Stimulated activated naive CD8-positive, alpha-beta T cell treated with anti-CD3 and anti-CD28 coated beads, Interleukin-15, amount 100 ng/mL, for 72 hours (primary cell): Measurements from ENCODE around the gene PPFIBP2.

Source experiments
- ATAC-seq: fragments of 150-1000 bp; cut with Tn5 transposase; 2 replicates; pipeline ENCODE4 v1.10.0; 2021; ENCODE audit warnings: mild to moderate bottlenecking, moderate library complexity
- DNase-seq, 2 donors: peaks; one replicate each; pipeline ENCODE4 v3.0.0; 2021 to 2022
- H3K27ac Mint-ChIP-seq, 2 donors: one replicate each; pipeline ENCODE4 v1.8.0; 2022; ENCODE audit warnings: mild to moderate bottlenecking in 2 of 2, mixed read lengths in 2 of 2, moderate library complexity in 2 of 2
- H3K27me3 Mint-ChIP-seq: one replicate; pipeline ENCODE4 v1.8.0; 2022; ENCODE audit warnings: mixed read lengths
- H3K4me1 Mint-ChIP-seq: one replicate; pipeline ENCODE4 v1.8.0; 2022; ENCODE audit warnings: mild to moderate bottlenecking, mixed read lengths
- H3K4me3 Mint-ChIP-seq, 2 donors: one replicate each; pipeline ENCODE4 v1.8.0; 2022; ENCODE audit warnings: mild to moderate bottlenecking in 2 of 2, mixed read lengths in 2 of 2, moderate library complexity in 1 of 2
- H3K9me3 Mint-ChIP-seq, 2 donors: one replicate each; pipeline ENCODE4 v1.8.0; 2022; ENCODE audit warnings: mixed read lengths in 2 of 2

PPFIBP2 gene

DNA sequence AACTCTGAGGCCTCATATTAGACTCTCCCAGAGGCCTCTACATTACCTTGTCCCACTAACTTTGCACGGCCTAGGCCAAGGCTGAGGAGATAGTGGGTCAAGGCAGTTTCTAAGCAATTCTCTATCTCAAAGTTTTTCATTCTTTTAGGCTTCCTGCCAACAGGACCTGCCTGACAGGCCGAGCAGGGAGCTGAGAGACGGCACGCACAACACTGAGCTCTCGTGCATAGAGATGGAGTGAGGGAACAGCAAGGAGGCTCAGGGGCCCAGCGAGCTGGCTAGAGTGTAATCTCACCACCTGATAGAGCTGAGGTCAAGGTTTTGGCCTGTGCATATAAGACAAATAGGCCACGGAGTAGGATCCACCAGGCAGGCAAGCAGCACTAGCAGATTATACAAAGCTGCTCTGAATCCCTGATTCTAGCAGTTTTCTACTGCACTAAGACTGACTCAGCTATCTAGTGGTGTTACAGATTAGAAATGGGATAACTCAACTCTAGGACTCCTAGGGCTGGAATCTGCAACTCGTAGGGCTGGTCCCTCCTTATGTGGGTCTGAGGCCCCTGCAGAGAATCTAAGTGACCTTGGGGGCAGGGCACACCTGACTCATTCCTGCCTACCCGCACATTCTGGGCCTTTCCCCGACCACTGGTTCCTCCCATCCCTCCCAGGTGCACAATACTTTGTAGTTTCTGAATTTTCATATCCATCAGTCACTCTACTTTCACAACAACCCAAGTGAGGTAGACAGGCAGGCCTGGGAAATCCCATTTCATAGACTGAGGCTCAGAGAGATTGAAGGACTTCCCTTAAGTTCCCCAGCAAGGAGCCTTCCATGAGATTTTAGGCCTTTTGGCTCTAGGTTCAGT, 157.8 kb downstream of the PPFIBP2 start:
- Mint-ChIP-seq H3K4me1 (peaks cover 36% of the 10 kb centered on the region), H3K9me3 (no peaks in the 10 kb centered on the region), H3K27me3 (peaks cover 48% of the 10 kb centered on the region), H3K27ac (peak overlapping the region in 1 of 2 donors; percentile 85), H3K4me3 (peak overlapping the region; percentile 48 to 57)
- DNase-seq (peak in 1 of 2 donors; percentile 61), ATAC-seq (peak; percentile 81)

DNA sequence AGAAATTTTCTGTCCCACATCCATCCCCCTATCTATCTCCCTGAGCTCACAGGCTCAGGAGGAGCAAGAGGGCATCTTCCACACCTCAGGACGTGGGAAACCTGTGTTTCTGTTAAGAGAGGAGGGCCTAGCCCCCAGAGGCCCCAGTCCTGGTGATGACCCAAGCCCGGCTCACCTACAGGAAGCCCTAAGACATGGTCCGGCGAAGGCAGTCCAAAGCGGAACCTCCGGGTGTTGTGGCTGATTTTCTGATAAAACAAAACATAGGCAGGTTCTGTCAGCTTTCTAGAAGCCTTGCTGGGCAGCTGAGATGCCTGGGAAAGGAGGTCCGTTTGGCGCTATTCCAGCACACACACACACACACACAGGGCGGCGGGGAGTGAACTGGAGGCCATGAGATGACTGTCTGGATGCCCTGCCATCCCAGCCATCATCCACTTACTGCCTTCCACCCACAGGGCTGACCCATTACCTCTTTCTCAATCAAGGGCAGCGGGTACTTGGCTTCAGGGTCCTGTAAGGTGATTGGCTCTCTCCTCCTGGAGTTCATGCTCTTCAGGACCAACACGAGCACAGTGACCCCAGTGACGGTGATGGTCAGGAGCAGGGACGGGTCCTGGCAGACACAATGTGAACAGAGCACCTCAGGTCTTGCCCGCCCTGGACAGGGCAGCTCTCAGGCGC, 158.6 kb downstream of the PPFIBP2 start:
- Mint-ChIP-seq H3K4me3 (peak overlapping the region; percentile 68 to 75), H3K4me1 (peaks cover 36% of the 10 kb centered on the region), H3K27ac (peak overlapping the region; percentile 48 to 49), H3K9me3 (no peaks in the 10 kb centered on the region), H3K27me3 (peaks cover 55% of the 10 kb centered on the region)
- DNase-seq (no peak), ATAC-seq (peak; percentile 1)

DNA sequence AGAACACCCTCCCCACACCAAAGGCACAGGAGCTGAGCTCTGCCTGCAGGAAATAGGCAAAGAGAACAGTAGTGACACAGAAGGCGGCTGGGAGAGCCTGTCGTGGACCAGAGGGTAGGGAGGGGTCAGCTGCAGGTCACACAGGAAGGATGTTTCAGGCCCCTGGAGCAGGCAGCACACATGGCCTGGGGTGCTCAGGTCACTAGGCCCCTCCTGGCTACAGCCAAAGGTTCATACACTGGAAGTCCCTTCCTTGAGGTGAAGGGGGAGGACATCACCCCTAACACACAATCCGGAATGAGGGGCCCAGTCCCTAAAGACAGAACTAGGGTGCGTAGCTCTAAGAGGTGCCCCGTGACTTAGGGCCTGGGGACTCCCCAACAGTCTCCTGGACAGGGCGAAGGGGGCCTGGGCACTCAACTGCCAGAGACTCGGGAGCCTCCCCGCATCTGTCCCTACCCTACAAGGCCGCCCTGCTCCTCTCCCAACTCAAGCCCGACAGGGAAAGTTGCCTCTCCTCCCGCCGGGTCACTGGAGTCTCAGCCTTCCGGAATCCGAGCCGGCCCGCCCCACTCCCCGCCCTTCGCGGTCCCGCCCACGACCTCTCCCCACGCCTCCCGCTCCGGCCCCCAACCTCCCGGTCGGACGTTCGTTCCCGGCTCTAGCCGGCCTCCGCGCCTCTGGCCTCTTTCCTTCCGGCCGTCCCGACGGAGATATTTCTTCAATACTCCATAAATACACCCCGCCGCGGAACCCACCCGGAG, 159.3 kb downstream of the PPFIBP2 start, which contains the start of gene CYB5R2:
Gene CYB5R2 (minus strand): TSS at position 541 of the 764 bp plus-strand sequence. CDS start 675 bp downstream, outside the sequence.
- H3K4me1 Mint-ChIP-seq = peaks cover 36% of the 10 kb centered on the region
- H3K27me3 Mint-ChIP-seq = peaks cover 62% of the 10 kb centered on the region
- DNase-seq (no peak), ATAC-seq (peak; percentile 24)
- H3K27ac Mint-ChIP-seq = peak within 1 kb of the TSS; percentile 48 to 49
- peak within 1 kb of the TSS; percentile 70 to 75 for H3K4me3 Mint-ChIP-seq
- no peaks in the 10 kb centered on the region for H3K9me3 Mint-ChIP-seq

DNA sequence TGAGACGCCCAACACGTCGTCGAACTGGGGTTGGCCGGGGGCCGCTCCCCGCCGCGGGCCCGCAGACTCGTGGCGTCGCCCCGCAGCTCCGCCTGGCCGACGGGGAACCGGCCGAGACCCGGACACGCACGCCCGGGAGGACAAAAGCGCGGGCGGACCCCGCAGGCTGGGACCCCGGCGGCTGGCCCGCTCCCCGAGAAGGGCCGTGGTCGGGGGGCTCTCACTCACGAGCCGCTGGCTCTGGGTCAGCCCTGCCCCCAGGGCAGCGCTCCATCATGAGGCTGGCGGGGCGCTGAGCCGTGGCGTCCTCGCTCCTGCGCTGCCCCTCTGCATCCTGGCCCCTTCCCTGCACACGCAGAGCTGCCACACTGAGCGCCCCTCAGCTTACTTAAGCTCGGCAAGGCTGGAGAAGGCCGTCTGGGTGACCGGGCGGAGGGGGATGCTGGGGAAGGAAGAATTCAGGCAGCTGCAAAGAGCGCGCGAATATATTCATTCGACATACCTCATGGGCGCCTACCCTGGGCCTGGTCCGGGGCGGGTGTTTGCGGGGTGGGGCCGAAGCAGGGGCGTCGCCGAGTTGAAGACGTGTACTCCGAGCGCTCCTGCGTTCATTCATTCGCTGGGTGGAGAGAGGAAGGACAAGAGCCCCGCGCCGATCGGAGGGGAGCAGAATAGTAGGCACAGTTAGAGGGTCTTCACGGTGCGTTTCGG, 160.1 kb downstream of the PPFIBP2 start:
- Mint-ChIP-seq H3K4me1 (peaks cover 36% of the 10 kb centered on the region), H3K27ac (peak overlapping the region in 1 of 2 donors; percentile 22), H3K4me3 (peak overlapping the region; percentile 70 to 75), H3K27me3 (peaks cover 66% of the 10 kb centered on the region), H3K9me3 (no peaks in the 10 kb centered on the region)
- DNase-seq = no peak
- peak; percentile 47 for ATAC-seq

DNA sequence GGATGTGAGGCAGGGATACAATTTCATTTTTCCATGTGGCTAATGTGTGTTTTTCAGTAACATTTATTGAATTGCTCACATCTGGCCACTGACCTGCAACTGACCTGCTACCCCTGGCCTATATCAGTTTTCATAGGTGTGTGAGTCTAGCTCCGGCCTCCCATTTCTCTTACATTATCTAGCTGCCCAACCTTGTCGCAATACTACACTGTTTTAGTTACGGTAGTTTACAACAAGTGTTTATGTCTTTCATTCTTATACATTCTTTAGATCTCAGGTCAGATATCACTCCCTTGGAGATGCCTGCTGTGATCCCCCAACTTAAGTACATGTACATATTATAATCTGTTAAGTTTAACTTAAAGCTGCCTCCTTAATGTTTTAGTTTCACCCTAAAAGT, 161.8 kb downstream of the PPFIBP2 start:
- H3K9me3 Mint-ChIP-seq = no peaks in the 10 kb centered on the region
- ATAC-seq (no peak), DNase-seq (no peak)
- peaks cover 77% of the 10 kb centered on the region for H3K27me3 Mint-ChIP-seq
- H3K4me1 Mint-ChIP-seq = peaks cover 34% of the 10 kb centered on the region
- no peak overlapping the region for H3K4me3 Mint-ChIP-seq
- H3K27ac Mint-ChIP-seq = no peak overlapping the region

DNA sequence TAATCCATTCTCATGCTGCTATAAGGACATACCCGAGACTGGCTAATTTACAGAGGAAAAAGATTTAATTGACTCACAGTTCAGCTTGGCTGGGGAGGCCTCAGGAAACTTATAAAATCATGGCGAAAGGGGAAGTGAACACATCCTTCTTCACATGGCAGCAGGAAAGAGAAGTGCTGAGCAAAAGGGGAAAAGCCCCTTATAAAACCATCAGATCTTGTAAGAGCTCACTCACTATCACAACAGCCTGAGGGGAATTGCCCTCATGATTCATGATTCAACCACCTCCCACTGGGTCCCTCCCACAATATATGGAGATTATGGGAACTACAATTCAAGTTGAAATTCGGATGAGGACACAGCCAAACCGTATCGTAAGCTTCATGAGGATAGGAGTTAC, 163.3 kb downstream of the PPFIBP2 start:
- ATAC-seq = no peak
- Mint-ChIP-seq H3K27ac (no peak overlapping the region), H3K27me3 (peaks cover 69% of the 10 kb centered on the region)

DNA sequence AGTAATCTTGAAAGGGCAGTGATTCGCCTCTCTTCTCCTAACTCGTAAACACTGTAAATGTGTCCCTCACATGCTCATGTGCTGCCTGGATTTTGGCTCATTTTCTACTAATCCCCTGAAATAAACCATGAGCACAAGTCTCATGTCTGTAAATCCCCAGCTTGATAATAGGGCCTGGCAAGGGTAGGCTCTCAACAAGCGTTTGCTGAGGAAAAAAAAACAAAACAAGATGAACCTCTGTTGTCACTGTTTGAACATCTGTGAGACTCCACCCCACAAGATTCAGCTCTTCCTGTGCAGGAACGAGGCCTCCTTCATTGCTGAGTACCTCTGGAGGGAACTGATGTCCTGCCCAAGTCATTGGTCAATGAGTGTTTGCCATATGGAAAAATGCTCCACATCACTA, 164.0 kb downstream of the PPFIBP2 start:
- no peak overlapping the region for H3K27ac Mint-ChIP-seq
- H3K4me3 Mint-ChIP-seq = no peak overlapping the region
- ATAC-seq = no peak
- peaks cover 12% of the 10 kb centered on the region for H3K4me1 Mint-ChIP-seq
- H3K9me3 Mint-ChIP-seq = no peaks in the 10 kb centered on the region
- no peak for DNase-seq
- H3K27me3 Mint-ChIP-seq = peaks cover 62% of the 10 kb centered on the region

More for the DNA sequence above, 163.3 kb downstream of the PPFIBP2 start:
- H3K4me3 Mint-ChIP-seq = no peak overlapping the region
- H3K9me3 Mint-ChIP-seq = no peaks in the 10 kb centered on the region
- H3K4me1 Mint-ChIP-seq = peaks cover 20% of the 10 kb centered on the region
- DNase-seq = no peak

DNA sequence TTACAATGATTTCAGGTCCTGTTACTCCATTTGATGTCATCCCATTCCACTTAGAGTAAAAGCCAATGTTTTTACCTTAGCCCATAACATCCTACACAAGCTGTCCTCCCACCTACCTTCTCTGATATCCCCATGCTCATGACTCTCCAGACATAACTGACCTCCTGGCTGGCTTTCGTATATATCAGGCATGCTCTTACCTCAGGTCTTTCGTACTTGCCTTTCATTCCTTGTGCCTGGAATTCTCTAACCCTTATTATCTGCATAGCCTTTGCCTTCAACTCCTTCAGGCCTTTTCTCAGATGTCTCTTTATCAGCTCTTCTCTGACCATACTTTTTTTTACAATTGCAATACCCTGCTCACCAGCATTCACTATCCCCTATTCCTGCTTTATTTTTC, 169.8 kb downstream of the PPFIBP2 start:
- no peak overlapping the region for H3K27ac Mint-ChIP-seq
- no peaks in the 10 kb centered on the region for H3K9me3 Mint-ChIP-seq
- peaks cover 22% of the 10 kb centered on the region for H3K27me3 Mint-ChIP-seq
- no peaks in the 10 kb centered on the region for H3K4me1 Mint-ChIP-seq
- ATAC-seq (no peak), DNase-seq (no peak)
- H3K4me3 Mint-ChIP-seq = no peak overlapping the region

DNA sequence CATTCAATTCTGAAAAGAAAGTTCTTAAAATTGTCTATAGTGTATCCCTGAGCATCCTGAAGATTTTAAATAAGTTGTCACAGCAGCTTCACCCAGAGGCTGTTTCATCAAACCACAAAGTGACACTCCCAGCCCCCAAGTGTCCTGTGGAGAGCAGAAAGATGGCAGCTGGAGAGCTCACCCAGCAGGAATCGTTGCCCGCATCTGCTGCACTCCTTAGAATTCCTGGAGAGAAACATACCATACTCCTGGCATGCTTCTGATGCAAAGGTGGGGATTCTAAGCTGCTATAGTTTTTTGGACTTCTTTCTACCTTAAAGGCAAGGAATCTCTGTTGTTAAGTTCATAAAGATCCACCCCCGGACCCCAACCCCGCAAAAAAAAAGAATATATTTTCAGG, 173.0 kb downstream of the PPFIBP2 start:
- DNase-seq (no peak), ATAC-seq (no peak)
- no peak overlapping the region for H3K4me3 Mint-ChIP-seq
- peaks cover 6% of the 10 kb centered on the region for H3K4me1 Mint-ChIP-seq
- H3K27ac Mint-ChIP-seq = no peak overlapping the region
- H3K27me3 Mint-ChIP-seq = peaks cover 29% of the 10 kb centered on the region
- H3K9me3 Mint-ChIP-seq = no peaks in the 10 kb centered on the region

DNA sequence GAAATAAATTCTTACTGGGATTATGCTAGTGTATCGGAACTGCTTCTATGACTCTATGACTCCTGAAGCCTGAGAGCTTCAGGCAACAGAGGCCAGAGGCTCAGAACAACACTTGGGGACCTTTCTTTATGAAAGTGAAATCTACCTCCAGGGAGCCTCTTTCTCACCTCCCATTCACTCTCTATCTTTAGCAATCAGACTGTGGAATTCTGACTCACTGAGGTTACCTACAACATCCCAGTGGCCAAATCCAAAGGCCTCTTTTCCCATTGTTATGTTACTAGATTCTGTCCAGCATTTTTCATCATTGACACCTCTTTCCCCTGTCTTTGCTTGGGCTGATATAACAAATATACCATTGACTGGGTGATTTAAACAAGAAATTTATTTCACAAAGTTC, 173.6 kb downstream of the PPFIBP2 start:
- no peaks in the 10 kb centered on the region for H3K9me3 Mint-ChIP-seq
- no peak for ATAC-seq
- peaks cover 35% of the 10 kb centered on the region for H3K27me3 Mint-ChIP-seq
- H3K4me1 Mint-ChIP-seq = peaks cover 6% of the 10 kb centered on the region
- no peak overlapping the region for H3K4me3 Mint-ChIP-seq
- DNase-seq = no peak
- no peak overlapping the region for H3K27ac Mint-ChIP-seq

DNA sequence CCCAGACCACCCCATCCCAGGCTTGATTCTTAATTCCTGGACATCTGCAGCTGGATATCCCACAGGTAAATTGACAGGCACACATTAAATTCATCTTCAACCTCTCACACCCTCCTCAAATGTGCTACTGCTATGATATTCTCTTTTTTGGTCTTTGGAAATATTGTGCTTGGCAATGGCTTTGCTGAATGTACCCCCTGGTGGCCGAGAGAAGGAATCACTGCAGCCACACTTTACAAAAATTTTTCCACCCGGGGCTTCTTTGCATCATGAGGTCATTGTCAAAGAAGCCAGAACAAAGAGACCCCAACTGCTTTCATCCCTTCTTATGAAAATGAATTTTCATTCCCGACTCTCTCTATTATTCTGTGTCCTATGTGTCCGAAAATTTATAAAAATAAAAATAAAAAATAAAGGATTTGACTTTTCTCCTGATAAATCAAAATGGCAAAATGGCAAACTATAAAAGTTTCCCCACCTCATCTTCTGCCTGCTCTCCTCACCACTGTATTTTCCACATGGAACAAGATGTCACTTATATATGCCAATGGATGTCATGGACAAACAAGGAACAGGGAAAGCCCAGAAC, 174.5 kb downstream of the PPFIBP2 start:
- Mint-ChIP-seq H3K9me3 (no peaks in the 10 kb centered on the region), H3K27ac (no peak overlapping the region), H3K27me3 (peaks cover 44% of the 10 kb centered on the region), H3K4me1 (peaks cover 6% of the 10 kb centered on the region), H3K4me3 (no peak overlapping the region)
- peak in 1 of 2 donors; percentile 26 for DNase-seq
- ATAC-seq = no peak

DNA sequence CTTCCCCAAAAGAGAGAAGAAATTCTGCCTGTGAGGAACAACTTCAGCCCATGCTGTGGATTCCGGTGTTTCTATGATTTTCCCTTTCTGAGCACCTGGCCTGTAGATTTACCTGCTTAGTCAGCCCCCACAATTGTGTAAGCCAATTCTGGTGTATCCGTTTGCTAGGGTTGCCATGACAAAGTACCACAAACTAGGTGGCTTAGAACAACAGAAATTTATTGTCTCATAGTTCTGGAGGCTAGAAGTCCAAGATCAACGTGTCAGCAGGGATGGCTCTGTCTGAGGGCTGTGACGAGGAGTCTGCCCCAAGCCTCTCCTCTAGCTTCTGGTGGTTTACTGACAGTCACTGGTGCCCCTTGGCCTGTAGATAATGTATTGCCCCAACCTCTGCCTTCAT, 175.4 kb downstream of the PPFIBP2 start:
- ATAC-seq (no peak), DNase-seq (no peak)
- Mint-ChIP-seq H3K4me3 (no peak overlapping the region), H3K4me1 (peaks cover 6% of the 10 kb centered on the region), H3K27ac (no peak overlapping the region), H3K9me3 (no peaks in the 10 kb centered on the region), H3K27me3 (peaks cover 53% of the 10 kb centered on the region)

DNA sequence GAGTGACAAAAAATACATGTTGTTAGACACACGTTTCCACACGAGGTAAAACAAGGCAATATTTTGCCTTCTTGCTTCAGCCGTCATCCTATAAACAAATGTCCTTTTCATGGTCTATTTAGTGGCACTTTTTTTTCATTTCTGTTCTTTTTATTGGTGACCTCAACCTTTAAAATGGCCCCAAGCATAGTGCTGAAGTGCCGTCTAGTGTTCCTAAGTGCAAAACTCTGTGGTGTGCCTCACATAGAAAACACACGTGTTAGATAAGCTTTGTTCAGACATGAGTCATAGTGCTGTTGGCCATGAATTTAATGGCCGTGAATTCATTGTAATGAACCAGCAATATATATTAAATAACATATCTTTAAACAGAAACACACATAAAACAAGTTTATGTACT, 176.8 kb downstream of the PPFIBP2 start:
- Mint-ChIP-seq H3K9me3 (no peaks in the 10 kb centered on the region), H3K27ac (no peak overlapping the region), H3K27me3 (peaks cover 56% of the 10 kb centered on the region), H3K4me1 (peaks cover 6% of the 10 kb centered on the region), H3K4me3 (no peak overlapping the region)
- ATAC-seq (peak; percentile 72), DNase-seq (no peak)

DNA sequence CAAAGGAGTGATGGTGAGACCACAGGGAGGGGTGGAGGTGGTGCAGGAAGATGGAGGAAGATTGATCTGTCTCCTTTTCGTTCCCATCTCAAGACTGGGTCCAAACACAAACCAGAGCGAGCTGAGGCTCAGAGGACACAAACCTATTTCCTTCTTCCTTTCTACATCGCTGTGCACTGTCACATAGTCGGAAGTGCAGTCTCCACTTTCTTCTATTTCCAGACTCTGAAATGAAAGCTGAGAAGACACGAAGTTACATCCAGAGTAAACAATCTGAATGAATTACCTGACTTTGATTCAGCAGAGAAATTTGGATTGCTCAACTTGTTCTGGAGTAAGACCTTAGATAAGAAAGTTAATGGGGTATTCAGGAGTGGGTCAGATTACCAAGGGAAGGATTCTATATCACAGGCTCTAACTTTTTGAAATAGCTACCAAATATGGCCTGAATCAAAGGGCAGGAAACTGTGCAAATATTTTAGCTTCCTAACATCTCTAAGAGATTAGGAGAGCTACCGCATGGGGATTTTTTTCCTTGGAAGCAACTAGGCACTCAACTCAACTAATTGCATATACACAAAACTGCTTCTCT, 178.1 kb downstream of the PPFIBP2 start:
- Mint-ChIP-seq H3K27ac (peak overlapping the region in 1 of 2 donors; percentile 11), H3K4me3 (no peak overlapping the region), H3K27me3 (peaks cover 56% of the 10 kb centered on the region), H3K4me1 (peaks cover 6% of the 10 kb centered on the region), H3K9me3 (no peaks in the 10 kb centered on the region)
- DNase-seq = no peak
- no peak for ATAC-seq
